ENCODE results near the gene PHOX2A. TPM values are rescaled to one million over a fixed set of nuclear protein-coding genes. Genes with fewer than 3 reads are reported as not detected.
"Not testable (repeated sequence)": the region's sequence is repeated elsewhere in the genome, so short reads cannot be mapped to it uniquely, and the experiment has no call there.

PHOX2A gene
- total RNA-seq, 1 experiment from 2014 or later: not detected

GRCh38 chr11:72204886-72205285 is 39.1 kb downstream of the PHOX2A start:
- Histone ChIP-seq H3K4me1 (ENCODE audit: insufficient read depth, low read length, poor library complexity, severe bottlenecking) (no peaks in the 10 kb centered on the region), H3K4me3 (ENCODE audit: low read depth, low read length, poor library complexity, severe bottlenecking) (no peak overlapping the region), H3K27me3 (replicated peaks; ENCODE audit: insufficient read depth, low read depth, low read length, poor library complexity) (no peaks in the 10 kb centered on the region), H3K36me3 (ENCODE audit: insufficient read depth, low read length, poor library complexity, severe bottlenecking) (no peaks in the 10 kb centered on the region), H3K9me3 (ENCODE audit: low read depth, low read length, poor library complexity, severe bottlenecking) (no peaks in the 10 kb centered on the region), H3K27ac (ENCODE audit: low read depth, low read length, poor library complexity, severe bottlenecking) (no peak overlapping the region)
- BruUV-seq (replicated peaks): no TSS peak
- ChIA-PET CTCF (no interaction called here), POLR2A (ENCODE audit: low non-redundant PET) (no interaction called here)
- TF ChIP-seq EZH2 (IDR thresholded peaks at IDR 0.05; ENCODE audit: borderline replicate concordance, low read depth, low read length, poor library complexity, severe bottlenecking): no peak
- no peak for TF ChIP-seq CTCF (conservative IDR thresholded peaks at IDR 0.05; ENCODE audit: low read depth, low read length)
- intact Hi-C loops (cut with micrococcal nuclease; ENCODE audit: unreplicated experiment): no loop called here
- DNase-seq (ENCODE audit: low spot score): no peak

- H3K4me3 ChIP-seq (ENCODE audit: low read depth, low read length, poor library complexity, severe bottlenecking): no peak overlapping the region
- H3K27ac ChIP-seq (ENCODE audit: low read depth, low read length, poor library complexity, severe bottlenecking): no peak overlapping the region
- intact Hi-C loops (cut with micrococcal nuclease; ENCODE audit: unreplicated experiment): no loop called here
- no peak for DNase-seq (ENCODE audit: low spot score)
- H3K9me3 ChIP-seq (ENCODE audit: low read depth, low read length, poor library complexity, severe bottlenecking): no peaks in the 10 kb centered on the region
- POLR2A ChIA-PET (ENCODE audit: low non-redundant PET): no interaction called here
- no peaks in the 10 kb centered on the region for H3K4me1 ChIP-seq (ENCODE audit: insufficient read depth, low read length, poor library complexity, severe bottlenecking)
- CTCF ChIA-PET: no interaction called here
- no peaks in the 10 kb centered on the region for H3K27me3 ChIP-seq (replicated peaks; ENCODE audit: insufficient read depth, low read depth, low read length, poor library complexity)
- no peaks in the 10 kb centered on the region for H3K36me3 ChIP-seq (ENCODE audit: insufficient read depth, low read length, poor library complexity, severe bottlenecking)
- TF ChIP-seq EZH2 (IDR thresholded peaks at IDR 0.05; ENCODE audit: borderline replicate concordance, low read depth, low read length, poor library complexity, severe bottlenecking): no peak
- no TSS peak for BruUV-seq (replicated peaks)
These were observed 40.8 kb downstream of the PHOX2A start for GRCh38 chr11:72203163-72203562.

- intact Hi-C loops (cut with micrococcal nuclease; ENCODE audit: unreplicated experiment): no loop called here
- CTCF ChIA-PET: no interaction called here
- TF ChIP-seq CTCF (conservative IDR thresholded peaks at IDR 0.05; ENCODE audit: low read depth, low read length) (no peak), EZH2 (IDR thresholded peaks at IDR 0.05; ENCODE audit: borderline replicate concordance, low read depth, low read length, poor library complexity, severe bottlenecking) (no peak)
These were observed 41.4 kb downstream of the PHOX2A start for GRCh38 chr11:72202571-72202970.

GRCh38 chr11:72201445-72201844 is 42.5 kb downstream of the PHOX2A start:
- H3K27ac ChIP-seq (ENCODE audit: low read depth, low read length, poor library complexity, severe bottlenecking); DNase-seq (ENCODE audit: low spot score); CTCF ChIA-PET; H3K4me3 ChIP-seq (ENCODE audit: low read depth, low read length, poor library complexity, severe bottlenecking); BruUV-seq (replicated peaks); H3K9me3 ChIP-seq (ENCODE audit: low read depth, low read length, poor library complexity, severe bottlenecking); H3K4me1 ChIP-seq (ENCODE audit: insufficient read depth, low read length, poor library complexity, severe bottlenecking); H3K27me3 ChIP-seq (replicated peaks; ENCODE audit: insufficient read depth, low read depth, low read length, poor library complexity); intact Hi-C loops (cut with micrococcal nuclease; ENCODE audit: unreplicated experiment); H3K36me3 ChIP-seq (ENCODE audit: insufficient read depth, low read length, poor library complexity, severe bottlenecking); POLR2A ChIA-PET (ENCODE audit: low non-redundant PET): not testable (repeated sequence)

More at GRCh38 chr11:72202571-72202970, 41.4 kb downstream of the PHOX2A start:
- POLR2A ChIA-PET (ENCODE audit: low non-redundant PET): no interaction called here
- BruUV-seq (replicated peaks): no TSS peak
- Histone ChIP-seq H3K27me3 (replicated peaks; ENCODE audit: insufficient read depth, low read depth, low read length, poor library complexity) (no peaks in the 10 kb centered on the region), H3K27ac (ENCODE audit: low read depth, low read length, poor library complexity, severe bottlenecking) (no peak overlapping the region), H3K4me3 (ENCODE audit: low read depth, low read length, poor library complexity, severe bottlenecking) (no peak overlapping the region), H3K36me3 (ENCODE audit: insufficient read depth, low read length, poor library complexity, severe bottlenecking) (no peaks in the 10 kb centered on the region), H3K4me1 (ENCODE audit: insufficient read depth, low read length, poor library complexity, severe bottlenecking) (no peaks in the 10 kb centered on the region), H3K9me3 (ENCODE audit: low read depth, low read length, poor library complexity, severe bottlenecking) (no peaks in the 10 kb centered on the region)
- DNase-seq (ENCODE audit: low spot score): no peak

Measured in A673 (cell line).